GM21825 (cell line): ENCODE measurements around the gene TPRA1.
"Not testable (repeated sequence)": the region's sequence is repeated elsewhere in the genome, so short reads cannot be mapped to it uniquely, and the experiment has no call there.

Experiments
- ATAC-seq: cut with Tn5 transposase; IDR thresholded peaks from one replicate; pipeline ENCODE4 v1.9.1; 2021; ENCODE audit warnings: mild to moderate bottlenecking, moderate library complexity; ENCODE audit not compliant: unreplicated experiment

TPRA1 gene

DNA sequence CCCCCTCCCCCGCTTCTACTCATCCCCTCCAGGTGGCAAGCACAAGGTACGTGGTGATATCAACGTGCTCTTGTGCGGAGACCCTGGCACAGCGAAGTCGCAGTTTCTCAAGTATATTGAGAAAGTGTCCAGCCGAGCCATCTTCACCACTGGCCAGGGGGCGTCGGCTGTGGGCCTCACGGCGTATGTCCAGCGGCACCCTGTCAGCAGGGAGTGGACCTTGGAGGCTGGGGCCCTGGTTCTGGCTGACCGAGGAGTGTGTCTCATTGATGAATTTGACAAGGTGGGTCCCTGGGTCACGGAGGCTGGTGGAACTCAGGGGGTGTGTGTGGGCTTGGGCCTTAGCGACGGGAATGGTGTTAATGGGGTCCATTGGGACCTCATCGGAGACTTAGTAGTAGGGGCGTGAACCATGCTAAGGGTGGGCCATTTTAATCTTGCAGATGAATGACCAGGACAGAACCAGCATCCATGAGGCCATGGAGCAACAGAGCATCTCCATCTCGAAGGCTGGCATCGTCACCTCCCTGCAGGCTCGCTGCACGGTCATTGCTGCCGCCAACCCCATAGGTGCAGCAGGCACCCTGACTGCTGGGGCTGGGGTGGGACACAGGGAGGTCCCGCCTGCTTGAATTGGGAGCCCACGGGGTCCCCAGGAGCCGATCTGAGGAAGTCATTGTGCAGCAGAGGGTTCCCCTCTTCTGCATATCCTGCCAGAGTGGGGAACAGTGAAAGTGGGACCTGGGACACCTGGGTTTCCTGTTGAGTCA is 26.5 kb upstream of the TPRA1 start:
- ATAC-seq: no peak

DNA sequence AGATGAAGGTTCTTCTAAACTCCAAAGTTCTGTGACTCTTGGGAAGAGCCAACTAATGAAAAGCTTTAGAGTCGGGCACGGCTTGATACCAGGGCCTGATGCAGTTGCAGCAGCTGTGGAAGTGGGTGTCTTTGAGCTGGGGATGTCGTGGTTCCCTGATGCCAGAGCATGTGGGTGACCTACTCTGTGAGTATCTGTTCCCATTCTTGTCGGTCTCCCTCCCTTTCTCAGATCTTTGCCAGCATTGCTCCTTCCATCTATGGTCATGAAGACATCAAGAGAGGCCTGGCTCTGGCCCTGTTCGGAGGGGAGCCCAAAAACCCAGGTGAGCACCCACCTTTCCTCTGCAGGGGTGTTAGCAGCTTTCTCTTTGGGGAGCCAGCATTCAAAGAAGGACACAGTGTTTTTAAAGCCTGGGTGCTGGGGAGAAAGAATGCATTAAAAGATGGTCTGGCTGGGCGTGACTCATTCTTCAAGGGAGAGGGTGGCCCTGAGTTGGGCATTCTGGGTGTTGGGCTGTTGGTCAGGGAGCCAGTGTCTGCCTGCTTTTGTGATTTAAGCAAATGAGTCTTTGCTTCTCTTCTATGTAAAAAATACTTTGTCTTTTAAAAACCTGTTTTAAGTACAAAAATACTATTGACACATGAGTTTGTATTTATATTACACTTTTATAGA is 25.2 kb upstream of the TPRA1 start:
- ATAC-seq: no peak

DNA sequence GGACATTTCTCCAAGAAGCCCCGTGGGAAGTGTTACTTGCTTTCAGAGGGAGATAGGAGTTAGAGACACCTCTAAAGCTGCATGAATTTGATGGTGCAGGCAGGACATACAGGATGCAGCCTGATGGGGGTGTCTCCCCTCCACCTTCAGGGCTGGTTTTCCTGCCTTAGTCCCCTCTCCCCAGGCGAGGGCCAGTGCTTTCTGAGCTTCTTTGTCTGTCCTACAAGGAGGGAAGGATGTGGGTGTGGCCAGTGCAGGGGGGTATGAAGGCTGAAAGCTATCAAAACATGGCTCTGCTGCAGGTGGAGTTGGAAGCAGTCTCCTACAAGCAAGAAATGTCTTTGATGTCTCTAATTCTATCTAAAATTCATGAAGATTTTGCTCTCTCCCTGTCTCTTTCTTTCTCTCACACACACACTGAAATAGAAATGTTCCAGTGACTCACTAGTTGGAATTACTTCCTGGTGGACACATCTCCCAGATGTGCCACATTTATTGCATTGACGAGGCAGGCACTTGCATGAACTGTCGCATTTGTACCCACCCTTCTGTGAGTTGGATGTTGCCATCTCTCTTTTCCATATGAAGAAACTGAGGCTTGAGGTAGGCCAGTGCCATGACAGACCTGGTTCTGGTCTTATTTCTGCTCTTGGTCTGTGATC is 24.5 kb upstream of the TPRA1 start:
- ATAC-seq: no peak

DNA sequence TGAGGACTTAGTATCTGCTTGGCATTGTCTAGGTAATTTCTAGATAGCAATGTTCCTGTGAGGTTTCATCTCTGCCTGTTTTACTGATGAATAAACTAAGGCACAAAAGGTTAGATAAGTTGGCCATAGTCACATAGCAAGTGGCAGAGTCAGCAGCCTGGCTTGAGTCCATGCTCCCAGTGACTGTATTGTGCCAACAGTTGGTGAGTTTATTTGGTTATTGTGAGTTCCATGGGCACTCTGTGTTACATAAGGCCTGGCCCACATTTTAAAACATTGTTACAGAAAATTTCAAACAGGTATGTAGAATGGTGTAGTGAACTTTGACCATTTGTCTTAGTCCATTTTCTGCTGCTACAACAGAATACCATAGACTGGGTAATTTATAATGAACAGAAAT is 22.9 kb upstream of the TPRA1 start:
- ATAC-seq: no peak

DNA sequence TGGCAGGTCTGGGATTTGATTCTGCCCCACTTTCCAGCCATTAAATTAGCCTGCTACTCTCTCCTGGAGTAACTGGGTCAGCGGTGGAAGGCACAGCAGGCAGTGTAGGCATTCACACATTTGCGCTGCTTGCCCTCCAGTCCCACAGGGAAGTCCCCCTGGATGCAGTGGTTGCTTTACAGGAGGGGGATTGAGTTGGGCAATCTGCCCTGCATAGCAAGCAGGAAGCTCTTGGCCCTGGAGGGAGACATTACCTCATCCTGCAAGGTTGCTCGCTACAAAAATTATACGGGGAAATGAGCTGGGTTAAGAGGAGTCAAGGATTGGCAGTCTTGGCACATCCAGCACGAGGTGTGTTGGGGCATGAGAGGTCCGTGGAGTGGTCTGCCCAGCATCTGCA is 22.4 kb upstream of the TPRA1 start:
- no peak for ATAC-seq

DNA sequence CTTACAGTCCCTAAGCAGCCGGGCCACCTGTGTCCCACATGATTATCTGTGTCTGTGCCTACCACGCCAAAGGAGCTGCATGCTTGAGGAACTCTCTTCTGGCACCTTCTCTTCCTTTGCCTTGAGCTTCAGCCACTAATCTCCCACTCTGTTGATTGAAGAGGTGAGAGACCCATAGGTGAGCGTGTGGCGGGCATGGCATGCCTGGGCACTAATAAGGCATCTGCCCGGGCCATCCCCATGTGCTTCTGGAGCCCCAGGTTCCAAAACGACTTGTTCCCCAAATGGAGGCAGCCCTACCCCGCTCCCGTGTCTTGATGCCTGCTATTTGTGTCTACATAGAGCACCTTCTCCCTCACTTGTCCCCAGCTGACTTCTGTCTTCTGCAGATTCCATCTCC is 20.7 kb upstream of the TPRA1 start:
- no peak for ATAC-seq

DNA sequence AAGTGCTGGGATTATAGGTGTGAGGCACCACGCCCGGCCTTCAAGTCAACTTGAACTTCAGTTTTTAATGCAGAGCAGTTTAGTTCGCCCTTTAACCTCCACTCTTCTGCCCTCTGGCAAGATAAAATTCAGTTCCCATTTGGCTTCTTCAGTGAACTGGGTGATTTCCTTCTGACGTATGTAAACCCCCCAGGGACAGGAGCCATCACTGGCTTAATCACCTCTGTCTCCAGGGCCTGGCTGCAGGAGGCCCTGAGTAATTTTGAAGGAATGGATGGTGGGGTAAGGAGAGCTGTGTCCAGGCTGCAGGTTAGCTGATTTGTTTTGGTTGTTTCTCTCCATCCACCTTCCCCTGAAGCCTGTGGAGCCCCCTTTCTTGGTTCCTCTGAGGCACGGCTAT is 19.6 kb upstream of the TPRA1 start:
- no peak for ATAC-seq

DNA sequence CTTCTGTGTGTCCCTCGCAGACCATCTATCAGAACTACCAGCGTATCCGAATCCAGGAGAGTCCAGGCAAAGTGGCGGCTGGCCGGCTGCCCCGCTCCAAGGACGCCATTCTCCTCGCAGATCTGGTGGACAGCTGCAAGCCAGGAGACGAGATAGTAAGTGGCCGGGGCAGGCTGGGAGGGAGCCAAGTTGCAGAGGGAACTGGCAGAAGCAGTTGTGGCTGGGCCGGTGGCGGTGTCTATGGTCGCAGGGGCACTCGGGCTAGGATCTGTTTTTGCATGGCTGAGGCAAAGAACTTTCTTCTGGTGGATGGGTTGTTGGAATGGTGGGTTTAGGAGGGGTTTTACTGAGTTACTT is 17.8 kb upstream of the TPRA1 start:
- no peak for ATAC-seq

DNA sequence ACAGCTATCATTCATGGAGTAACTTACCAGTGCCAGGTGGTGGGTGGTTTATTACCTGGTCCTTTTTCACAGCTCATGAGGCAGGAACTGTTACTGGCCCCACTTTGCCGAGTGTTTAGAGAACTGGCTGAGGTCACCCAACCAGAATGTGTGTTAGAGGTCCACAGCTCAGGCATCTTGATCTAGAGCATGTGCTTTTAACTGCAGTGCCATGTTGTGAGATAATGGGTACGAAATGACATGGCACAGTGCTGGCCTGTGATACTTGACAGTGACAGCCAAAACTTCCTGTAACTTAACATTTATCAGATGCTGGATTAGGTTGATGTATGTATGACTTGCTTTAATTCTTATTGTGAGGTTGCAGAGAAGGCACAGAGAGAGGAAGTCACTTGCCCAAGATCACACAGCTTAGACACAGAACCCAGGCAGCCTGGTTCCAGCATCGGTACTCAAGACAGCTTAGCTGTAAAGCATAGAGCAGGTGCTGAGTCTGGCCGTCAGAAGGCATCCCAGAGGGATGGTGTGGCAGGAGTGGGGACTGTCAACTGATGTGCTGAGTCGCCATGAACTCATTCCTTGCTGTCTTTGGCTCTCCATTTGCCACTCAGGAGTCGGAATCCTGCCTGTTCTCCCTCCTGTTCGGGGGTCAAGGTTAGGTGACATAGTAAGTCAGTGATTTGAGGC is 17.3 kb upstream of the TPRA1 start:
- ATAC-seq: no peak

DNA sequence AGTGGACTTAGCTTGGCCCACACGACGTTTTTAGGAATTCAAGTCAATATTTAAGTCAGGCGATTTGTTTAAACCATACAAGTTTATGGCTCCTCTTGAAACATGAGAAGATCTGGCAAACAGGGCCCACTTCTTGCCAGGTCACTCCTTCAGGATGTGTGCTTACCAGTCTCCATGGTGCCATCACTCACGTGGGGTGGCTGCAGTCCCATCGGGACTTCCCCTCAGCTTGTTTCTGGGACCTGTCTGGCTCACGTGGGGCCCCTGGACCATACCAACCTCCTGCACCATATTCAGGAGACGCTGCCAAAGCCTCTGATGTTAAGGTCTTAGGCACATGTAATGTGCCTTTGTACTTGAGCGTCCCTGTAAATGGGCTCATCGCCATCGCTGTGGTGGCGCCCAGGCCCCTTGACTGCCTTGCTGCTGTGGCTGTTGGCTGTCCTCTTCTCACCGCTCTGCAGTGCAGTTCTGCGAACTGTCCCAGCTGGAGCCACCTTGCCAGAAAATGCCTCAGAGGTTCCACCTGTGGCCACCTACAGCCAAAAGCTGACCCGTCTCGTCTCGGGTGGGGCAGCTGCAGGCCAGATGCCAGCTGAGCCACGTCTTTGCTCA is 16.6 kb upstream of the TPRA1 start:
- ATAC-seq: no peak

DNA sequence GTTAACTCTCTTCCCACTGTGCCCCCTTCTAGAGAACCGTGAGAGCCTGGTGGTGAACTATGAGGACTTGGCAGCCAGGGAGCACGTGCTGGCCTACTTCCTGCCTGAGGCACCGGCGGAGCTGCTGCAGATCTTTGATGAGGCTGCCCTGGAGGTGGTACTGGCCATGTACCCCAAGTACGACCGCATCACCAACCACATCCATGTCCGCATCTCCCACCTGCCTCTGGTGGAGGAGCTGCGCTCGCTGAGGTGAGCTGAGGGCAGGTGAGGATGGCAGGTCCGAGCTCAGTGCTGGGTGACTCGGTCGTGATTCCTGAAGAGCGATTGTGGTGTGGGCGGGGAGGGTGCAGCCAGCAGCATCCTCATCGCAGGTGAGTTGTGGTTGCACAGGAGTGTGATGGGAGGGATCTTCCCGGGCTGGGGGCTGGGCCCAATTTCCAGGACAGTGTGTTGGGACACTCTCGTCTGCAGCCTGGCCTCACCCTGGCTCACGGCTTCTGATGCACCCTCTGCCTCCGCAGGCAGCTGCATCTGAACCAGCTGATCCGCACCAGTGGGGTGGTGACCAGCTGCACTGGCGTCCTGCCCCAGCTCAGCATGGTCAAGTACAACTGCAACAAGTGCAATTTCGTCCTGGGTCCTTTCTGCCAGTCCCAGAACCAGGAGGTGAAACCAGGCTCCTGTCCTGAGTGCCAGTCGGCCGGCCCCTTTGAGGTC is 15.7 kb upstream of the TPRA1 start:
- ATAC-seq: no peak

DNA sequence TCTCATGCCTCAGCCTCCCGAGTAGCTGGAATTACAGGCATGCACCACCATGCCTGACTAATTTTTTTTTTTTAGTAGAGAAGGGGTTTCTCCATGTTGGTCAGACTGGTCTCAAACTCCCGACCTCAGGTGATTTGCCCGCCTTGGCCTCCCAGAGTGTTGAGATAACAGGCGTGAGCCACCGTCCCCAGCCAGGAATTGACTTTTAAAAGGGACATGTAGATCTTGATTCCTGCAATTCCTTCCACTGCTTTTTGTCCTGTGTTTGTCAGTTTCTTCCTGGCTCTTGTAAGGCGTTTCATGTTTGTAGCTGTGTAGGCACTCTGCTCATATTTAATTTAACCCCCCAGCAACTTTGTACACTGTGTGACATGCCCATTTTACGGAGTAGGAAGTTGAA is 15.0 kb upstream of the TPRA1 start:
- not testable (repeated sequence) for ATAC-seq

DNA sequence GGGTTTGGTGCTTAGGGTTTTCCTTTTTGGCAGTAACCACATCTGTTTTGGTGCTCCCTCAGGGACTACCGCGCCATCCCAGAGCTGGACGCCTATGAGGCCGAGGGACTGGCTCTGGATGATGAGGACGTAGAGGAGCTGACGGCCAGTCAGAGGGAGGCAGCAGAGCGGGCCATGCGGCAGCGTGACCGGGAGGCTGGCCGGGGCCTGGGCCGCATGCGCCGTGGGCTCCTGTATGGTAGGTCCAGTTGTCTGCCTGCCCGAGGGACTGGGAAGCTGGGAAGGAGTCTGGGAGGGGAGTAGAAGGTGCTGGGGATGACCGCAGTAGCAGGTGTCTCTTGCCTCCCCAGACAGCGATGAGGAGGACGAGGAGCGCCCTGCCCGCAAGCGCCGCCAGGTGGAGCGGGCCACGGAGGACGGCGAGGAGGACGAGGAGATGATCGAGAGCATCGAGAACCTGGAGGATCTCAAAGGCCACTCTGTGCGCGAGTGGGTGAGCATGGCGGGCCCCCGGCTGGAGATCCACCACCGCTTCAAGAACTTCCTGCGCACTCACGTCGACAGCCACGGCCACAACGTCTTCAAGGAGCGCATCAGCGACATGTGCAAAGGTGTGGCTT is 14.1 kb upstream of the TPRA1 start:
- no peak for ATAC-seq

DNA sequence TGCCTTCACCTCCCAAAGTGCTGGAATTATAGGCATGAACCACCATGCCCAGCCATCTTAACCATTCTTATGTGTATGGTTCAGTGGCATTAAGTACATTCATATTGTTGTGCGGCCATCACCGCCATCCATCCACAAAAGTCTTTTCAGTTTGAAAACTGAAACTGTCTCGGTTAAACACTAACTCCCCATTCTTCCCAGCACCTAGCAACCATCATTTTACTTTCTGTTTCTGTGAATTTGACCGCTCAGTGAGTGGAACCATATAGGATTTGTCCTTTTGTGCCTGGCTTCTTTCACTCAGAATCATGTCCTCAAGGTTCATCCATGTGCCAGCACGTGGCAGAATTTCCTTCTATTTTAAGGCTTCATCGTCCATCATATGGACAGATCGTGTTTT is 13.5 kb upstream of the TPRA1 start:
- ATAC-seq: no peak

DNA sequence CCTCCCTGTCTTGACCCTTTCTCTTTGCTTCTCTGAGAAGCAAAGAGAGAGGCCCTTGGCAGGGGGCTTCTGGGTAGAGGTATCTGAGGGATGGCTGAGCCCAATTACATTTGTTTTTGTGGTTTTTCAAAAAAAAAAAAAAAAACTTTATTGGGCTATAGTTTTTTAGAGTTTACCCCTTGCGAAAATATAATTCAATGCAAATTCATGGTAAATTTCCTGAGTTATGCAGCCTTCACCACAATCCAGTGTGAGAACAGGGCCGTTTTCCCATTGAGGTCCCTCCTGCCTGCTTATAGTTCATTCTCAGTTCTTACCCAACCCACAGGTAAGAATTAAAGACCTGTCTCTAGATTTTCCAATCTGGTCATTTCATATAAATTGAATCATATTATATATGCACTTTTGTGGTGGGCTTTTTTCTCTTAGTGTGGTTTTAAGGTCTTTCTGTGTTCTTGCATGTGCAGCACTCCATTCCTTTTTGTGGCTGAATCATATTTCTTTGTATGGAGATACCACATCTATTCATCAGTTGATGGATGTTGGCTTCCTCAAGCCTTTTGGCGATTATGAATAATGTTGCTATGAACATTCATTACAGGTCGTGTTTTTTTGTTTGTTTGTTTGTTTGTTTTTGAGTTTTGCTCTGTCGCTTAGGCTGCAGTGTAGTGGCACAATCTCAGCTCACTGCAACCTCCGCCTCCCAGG is 10.4 kb upstream of the TPRA1 start:
- ATAC-seq: no peak

DNA sequence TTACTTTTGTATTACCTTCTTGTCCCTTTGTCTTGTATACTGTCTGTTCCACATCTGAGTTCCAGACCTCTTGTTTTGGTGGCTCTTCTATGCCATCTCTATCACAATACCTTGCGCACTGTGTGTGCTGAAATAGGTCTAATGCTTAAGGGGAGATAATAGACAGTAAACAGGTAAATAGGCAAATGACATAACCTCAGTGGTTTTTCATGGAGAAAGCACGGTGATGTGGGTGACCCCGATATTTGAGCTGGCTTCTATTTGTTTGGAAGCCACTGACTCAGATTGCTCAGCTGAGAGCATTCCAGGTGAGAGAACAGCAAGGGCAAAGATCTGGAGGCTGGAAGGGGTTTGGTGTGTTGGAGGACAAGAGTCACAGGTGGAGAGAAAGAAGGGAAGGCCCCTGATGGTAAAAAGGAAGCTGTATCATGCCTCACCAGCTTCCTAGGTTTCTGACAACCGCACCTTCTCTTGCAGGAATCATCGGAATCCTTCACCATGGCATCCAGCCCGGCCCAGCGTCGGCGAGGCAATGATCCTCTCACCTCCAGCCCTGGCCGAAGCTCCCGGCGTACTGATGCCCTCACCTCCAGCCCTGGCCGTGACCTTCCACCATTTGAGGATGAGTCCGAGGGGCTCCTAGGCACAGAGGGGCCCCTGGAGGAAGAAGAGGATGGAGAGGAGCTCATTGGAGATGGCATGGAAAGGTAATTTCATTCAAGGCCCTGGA is 8.5 kb upstream of the TPRA1 start:
- ATAC-seq: no peak

DNA sequence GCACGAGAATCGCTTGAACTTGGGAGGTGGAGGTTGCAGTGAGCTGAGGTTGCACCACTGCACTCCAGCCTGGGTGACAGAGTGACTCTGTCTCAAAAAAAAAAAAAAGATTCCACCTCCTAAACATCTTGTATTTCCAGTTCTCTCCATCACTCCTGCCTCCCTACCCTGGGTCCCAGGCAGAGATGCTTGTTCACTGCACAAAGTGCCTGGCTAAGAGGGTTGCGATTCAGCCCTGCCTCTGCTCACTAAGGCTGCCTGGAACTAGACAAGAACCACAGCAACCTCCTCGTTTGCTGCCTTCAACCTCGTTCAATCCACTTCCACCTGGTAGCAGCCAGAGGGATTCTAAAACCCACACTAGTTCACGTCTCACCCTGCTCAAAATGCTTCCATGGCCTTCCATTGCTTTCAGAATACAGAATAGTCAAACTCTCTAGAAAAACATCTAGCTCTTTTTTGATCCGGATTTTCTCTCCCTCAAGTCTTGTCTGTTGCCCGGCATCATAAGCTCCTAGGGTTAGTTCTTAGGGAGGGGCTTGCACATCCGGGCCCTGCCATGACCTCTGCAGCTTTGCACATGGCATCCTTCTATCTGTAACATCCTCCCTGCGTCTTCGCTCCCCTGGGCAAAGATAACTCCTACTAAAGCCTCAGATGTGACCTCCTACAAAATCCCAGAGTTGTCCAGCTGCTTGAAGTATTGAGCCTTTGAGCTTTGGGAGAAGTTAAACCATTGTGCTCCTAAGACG is 6.7 kb upstream of the TPRA1 start:
- no peak for ATAC-seq

DNA sequence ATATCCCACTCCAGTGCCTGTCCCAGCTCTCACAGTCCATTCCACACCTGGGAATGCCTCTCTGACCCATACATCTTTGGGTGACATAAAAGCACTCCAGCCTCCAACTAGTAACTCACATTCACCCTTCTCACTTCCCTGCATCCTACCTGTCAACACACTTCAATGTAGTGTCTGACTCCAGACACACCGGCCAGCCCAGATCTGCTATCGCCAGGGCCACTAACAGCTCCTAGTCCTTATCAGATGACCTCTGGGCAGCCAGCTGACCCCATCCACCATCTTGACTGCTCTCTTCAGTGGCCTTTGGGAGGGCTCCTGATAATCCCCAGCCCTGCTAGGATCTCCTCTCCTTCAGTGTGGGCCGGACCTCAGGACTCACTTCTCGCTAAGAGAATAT is 4.8 kb upstream of the TPRA1 start:
- no peak for ATAC-seq
